Epithelial cell of umbilical artery (primary cell): ENCODE data around the gene CBX1. TPM values are rescaled to one million over a fixed set of nuclear protein-coding genes. Genes with fewer than 3 reads are reported as not detected.

Source experiments
- total RNA-seq: library from RNA; depleted of rRNA; stranded (reverse); fragments of >200 nt; gene quantifications from 2 replicates; pipeline ENCODE4 v1.2.3, GENCODE V29; 2014

Gene CBX1
- total RNA-seq = 75.4 and 80.9 TPM in 2 replicates

DNA sequence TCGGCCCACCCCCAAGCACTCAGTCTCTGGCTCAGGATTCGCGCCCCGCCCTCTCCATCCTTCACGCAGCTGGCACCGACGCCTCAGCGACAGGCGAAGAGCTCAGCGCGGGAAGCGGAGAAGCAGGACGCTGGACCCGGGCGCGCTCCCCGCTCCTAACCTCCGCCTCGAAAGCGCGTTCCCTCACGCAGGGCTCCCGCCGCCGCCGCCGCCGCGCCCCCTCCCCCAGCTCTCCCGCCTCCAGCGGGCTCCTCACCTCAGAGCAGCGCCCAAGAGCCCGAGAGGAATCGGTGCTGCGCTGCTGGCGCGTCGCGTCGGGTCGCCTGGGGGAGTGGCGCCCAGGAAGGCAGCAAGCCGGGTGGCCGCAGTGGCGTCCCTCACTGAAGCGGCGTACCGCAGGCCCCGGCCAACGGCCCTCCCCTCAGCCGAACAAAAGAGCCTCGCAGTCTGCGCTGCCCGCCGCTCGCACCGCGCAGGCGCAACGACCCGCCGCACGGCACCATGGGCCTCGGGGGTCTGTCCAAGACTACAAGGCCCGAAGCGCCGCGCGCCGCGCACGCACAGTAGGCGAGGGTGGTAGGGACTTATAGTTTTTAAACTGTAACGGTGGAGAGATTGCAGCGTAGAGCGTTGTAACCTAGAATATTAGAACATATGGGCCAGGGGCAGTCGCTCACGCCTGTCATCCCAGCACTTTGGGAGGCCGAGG is at the start of gene CBX1:
CBX1 (minus strand) TSS at position 467 of the 709 bp plus-strand sequence. CDS start 24,474 bp downstream, outside the sequence.

DNA sequence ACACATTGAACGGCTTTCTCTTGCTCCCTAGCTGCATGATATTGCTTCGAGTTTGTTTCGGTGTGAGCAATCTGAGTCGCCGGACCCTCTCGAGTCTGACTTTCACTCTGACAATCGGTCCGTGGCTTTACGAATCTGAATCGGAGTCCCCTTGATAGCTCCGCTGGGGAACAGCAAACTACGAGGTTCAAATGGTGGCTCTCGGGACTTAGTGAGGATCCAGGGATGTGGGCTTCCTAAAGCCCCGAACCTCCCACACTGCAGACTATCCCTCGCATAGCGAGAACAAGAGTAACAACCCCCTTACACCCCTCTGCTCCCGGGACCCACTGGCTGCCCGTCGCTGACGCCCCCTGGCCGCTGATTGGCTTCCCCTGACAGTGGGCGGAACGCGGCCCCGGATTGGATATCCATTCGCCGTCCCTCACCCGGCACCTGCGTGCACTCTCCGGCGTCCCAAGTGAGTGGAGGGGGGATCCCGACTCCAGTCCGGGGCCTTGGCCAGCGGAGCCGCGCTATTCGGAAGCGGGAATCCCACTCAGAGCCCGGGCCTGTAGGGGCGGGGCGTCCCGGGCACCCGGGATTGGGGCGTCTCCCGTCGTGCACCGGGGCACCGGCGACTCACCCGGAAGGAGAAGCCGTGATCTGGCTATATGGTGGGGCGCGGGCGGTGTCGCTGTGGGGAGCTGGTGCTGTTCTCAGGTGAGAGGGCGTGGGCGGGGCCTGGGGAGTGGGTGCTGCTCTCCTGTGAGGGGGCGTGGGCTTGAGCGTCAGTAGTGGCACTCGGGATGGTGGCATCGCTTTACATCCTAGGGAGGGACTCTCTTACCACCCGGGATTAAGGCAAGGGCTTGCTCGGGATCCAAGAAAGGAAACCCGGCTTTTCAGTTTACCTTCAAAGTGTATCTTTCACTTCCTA is 6.1 kb upstream of the CBX1 start, which contains the start of gene SNX11:
SNX11 (plus strand) TSS at position 630 of the 919 bp plus-strand sequence. CDS start 4,278 bp downstream, outside the sequence.

DNA sequence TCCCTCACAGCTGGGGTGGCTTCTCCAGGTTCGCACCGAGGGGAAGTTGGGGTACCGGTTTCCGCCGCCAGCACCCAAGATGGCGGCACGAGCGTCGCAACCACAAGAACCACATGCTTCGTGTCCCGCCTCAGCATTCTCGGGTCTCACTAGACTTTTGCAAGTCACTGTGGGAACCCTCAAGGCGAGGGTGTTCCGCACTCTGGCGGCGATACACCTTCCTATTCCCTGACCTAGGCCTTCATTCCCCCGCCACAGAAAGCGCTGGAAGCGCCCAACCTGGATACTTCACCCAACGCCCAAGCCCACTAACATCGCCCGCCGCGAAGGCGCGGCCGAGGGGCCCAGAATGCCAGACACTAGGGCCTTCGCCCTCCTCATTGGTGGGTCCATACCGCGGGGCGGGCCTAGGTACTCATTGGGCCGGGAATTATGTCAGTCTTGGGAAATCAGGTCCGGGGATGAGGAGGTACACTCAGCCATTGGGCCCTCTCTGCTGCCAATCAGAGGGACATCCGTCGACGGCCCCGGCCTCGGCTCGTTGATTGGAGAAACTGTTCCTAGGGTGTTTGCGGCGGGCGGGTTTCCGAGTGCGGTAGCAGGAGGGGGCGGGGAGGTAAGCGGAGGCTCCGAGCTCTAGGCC is 53.4 kb downstream of the CBX1 start, which contains the start of gene NFE2L1:
NFE2L1 (plus strand) TSS at position 619 of the 643 bp plus-strand sequence. CDS start 2,760 bp downstream, outside the sequence.

DNA sequence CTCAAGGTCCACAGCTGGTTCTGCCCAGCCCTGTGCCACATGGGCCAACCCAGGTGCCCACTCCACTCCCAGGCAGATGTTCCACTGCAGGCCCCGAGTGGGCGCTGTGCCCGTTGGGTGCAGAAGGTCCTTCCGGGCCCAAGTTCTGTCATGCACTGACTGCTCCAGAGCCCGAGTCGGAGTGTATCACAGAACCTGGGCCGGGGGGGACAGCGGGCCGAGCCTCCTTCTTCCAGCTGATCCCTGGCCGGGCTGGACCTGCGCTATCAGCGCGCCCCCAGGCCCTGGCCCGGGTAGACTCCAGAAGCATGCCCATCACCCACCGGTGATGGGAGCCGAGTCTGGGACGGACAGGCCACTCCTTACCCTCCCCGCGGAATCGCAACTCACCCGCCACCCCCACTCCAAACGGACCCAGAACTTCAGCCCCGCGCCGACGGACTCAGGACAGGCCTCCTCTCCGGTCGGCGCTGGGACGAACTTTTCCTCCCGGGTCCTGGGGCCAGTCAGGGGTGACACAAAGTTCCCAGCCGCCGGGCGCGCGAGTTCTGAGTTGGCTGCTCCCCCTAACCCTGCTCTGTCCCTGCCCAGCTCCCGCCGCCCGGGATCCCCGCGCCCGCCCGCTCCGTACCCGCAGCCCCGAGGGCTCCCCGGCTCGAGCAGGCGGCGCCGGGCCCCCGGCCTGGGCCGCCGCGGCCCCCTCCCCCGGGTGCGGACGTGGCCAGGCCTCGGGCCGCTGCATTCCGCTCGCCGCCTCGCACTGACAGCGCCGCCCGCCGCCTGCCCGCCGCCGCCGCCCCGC is 64.0 kb downstream of the CBX1 start, which contains the start of gene COPZ2:
COPZ2 (minus strand) TSS at position 762 of the 802 bp plus-strand sequence; CDS start at position 742, 20 bp downstream.

Other genes with a start within 250 kb of the CBX1 start
- gene SP2, start 205.2 kb downstream of the CBX1 start, total RNA-seq = 0.30 and 1.9 TPM in 2 replicates
- gene PNPO, start 159.9 kb downstream of the CBX1 start, total RNA-seq = 21.1 and 45.6 TPM in 2 replicates
- not detected in 2 replicates for gene PRR15L, start 143.6 kb downstream of the CBX1 start, total RNA-seq
- 45.1 and 75.8 TPM in 2 replicates for gene CDK5RAP3, start 130.4 kb downstream of the CBX1 start, total RNA-seq
- gene COPZ2, start 63.7 kb downstream of the CBX1 start, total RNA-seq = 9.3 and 11.7 TPM in 2 replicates
- 55.5 and 88.0 TPM in 2 replicates for gene NFE2L1, start 53.1 kb downstream of the CBX1 start, total RNA-seq
- gene SNX11, start 6.3 kb upstream of the CBX1 start, total RNA-seq = 17.9 and 21.1 TPM in 2 replicates